ENCODE measurements around the gene POLR2F.
A peak's percentile ranks its signal among the peaks of the same experiment; 100 is the strongest.

The POLR2F gene
- 7.9 to 24.0 (median 13.2) reads per million in 17 experiments for total RNA-seq

DNA sequence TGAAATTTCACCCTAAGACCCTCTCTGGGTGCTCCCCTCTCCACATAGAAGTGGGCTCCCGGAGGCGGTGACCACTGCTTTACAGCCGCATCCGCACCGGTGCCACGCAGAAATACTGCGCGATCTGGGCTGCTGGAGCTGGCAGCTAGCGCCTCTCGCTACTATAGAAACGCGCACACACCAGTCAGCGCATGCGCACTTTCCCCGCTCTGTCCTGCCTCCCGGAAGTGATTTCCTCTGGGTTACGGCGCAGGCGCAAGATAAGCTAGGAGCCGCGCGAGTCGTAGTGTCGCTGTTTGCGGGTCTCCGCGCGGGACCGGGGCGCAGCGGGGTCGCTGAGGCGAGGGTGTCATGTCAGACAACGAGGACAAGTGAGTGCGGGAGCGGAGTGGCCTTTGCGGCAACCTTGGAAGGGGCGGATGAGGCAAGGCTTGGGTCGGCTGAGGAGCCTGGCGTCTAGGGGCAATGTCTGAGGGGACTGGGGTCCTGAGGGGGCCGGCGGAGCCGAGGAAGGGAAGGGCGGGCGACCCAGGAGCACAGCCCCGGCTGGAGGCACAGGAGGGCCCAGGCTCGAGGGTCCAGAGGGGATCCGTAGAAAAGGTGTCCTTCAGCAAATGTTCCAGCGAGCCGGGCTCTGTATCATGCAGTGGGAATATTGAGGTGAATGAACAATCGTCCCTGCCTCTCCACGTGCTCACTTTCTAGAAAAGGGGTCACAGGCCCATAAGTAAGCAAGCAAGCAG, at the start of gene POLR2F, which contains the start of gene C22orf23:
Gene POLR2F (plus strand): TSS at position 263 of the 743 bp plus-strand sequence. CDS start 89 bp downstream, at position 352.
Gene C22orf23 (minus strand): TSS at position 165 of the 743 bp plus-strand sequence. CDS start 452 bp downstream, outside the sequence.
- peak; percentile 98 to 99 (median 99) for DNase-seq

DNA sequence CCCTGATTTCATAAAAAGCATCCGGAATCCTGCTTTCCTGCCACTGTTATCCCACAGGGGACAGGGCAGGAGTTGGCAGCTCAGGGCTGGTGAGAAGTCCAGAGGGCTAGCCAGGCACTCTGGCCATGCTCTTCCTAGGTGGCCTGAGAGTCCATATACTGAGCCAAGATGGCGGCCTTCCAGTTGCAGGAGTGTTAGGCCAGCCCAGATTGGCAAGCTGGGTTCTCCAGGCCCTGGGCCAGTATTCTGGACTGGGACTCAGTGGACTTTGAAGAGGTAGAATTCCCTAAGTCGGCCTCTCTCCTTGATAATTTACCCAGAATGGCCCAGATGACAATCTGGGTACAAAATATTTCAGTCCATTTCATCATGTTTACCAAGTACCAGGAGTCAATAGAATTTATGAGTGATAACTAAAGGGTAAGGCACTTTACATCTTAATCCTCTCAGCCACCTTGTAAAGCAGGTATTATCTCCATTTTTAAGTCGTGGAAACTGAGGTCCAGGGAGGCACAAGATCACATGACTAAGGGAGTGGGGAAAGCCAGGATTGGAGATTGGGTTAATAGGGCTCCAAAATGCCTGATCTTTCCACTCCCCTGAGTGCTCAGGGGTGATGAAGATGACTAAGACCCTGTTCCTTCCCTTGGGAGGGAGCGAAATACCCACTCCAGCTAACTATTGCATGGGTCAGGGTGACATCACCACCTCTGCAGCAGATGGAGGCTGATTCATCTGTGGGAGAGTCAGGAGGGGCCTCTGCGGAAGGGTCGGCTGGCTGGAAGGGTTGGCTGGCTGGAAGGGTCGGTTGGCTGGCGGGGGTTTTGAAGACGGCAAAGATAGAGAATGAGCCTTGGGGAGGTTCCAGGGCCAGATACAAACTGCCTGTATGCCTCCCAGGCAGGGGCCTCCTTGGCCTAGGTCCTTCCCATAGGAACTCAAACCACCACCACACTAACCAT, 48.6 kb upstream of the POLR2F start:
- peak; percentile 80 to 94 (median 89) for DNase-seq

DNA sequence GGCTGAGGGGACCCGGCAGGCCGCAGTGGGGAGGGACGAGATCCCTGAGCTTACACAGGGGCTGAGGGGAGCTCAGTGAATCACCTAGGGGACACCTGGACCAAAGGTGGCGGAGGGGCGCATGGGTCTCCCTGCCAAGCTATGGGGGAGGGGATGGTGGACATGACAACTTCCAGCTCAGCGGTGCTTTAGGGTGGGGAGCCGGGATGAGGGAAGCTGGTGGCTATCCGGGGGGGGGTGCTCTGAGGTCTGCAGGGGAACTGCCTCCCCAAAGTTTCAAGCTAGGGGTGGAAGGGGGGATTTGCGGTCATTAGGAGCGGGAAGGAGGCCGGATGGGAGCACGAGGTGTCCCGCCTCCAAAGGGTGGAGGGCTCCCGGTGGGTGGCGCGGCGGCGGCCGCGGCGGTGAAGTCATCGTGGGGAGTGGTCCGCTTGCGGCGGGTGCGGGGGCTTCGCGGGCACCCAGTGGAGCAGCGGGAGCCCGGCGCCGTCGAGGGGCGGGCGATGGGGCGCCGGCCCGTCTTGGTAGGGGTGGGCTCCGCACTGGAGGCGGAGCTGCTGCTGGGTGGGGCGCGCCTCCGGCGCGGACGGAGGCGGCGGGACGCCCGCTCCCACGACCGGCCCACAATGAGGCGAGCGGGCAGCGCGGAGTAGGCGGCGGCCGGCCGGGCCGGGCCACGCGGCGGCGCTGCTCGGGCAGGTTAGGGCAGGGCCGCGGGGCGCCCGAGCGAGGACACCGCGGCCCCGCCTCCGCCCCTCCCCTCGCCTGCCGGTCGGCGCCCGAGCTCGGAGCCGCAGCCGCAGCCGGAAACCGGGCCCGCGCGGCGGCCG, 47.8 kb upstream of the POLR2F start, which contains the start of gene MICALL1:
Gene MICALL1 (plus strand): TSS at position 764 of the 830 bp plus-strand sequence. CDS start 126 bp downstream, outside the sequence.
- DNase-seq = peak; percentile 66 to 92 (median 80)

DNA sequence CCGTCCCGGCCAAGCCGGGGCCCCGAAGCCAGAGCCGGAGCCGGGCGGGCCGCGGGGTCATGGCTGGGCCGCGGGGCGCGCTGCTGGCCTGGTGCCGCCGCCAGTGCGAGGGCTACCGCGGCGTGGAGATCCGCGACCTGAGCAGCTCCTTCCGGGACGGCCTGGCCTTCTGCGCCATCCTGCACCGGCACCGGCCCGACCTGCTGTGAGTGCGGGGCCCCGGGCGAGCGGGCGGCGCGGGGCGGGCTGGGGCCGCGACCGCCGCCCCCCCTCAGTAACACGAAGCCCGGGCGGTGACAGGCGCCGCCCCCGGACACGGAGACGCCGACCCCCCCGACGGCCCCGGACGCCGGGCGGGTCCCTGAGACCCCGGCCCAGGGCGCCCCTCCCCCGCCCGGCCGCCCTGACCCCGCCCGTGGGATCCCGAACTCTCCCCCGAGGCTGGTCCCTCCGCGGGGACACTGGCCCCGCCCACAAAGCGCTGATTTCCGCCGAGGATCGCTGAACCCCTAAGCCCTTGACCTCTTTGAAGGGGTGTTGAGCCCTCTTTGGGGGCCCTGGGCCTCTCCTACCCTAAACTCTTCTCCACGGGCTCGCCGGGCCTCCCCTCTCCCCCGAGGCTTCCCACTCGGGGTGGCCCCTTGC, 47.0 kb upstream of the POLR2F start:
- peak; percentile 19 to 70 (median 46) for DNase-seq

DNA sequence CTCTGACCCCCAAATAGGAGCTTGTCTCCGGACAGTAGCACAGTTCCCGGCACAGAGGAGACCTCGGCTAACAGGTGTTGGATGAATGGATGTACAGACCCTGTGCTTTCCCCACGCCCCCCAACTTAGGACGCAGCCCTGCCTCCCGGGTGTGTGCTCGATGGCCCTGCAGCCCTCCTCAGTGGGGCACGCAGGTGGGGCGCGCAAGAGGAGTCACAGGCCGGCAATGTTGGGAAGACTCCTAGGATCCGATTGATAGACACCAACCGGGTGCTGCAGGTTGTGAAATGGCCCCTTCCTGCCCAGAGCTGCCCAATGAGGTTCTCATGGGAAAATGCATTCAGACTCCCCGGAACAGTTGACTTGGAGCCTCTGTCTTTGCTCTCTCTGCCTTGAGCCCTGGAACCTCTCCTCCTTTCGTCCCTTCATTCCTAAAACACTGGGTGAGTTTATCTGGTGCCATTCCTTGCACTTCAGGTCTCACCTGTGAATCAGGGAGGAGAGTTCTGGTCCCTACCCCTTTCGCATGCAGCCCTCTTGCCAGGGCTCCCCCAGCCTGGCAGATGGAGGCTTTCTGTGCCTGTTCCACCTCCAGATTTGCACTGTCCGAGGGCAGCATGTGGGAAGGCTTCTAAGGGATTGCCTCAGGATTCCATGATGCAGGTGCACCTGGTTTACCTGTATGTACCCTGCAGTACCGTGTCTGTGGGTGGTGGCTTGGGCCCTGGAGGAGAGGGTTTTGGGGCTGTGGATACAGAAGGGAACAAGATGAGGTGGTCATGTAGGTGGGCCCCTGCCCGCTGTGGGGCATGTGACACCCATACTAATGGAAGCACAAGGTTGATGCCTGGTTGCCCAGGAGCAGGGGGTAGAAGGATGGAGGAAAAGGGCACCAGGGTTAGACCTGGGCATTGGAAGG, 46.2 kb upstream of the POLR2F start:
- DNase-seq = peak in 3 of 4 experiments; percentile 19 to 41 (median 20)

DNA sequence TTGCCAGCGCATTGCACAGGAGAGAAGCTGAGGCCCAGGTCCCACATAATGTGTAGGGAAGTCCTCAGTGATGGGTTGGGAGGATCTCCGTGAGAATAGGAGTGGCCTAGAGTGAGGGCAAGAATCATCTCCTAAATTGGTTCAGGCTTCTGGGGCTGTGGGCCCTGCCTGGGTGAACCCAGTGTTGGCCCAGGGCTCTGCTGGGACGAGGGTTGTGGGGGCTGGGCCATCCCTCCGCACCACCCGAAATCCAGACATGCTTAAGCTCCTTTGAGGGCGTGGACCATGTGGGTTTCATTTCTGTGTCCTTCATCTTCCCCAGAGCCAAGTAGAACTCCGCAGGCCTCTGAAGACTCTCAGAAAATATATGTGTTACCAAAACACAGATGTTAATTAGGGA, 43.7 kb upstream of the POLR2F start:
- DNase-seq = no peak

DNA sequence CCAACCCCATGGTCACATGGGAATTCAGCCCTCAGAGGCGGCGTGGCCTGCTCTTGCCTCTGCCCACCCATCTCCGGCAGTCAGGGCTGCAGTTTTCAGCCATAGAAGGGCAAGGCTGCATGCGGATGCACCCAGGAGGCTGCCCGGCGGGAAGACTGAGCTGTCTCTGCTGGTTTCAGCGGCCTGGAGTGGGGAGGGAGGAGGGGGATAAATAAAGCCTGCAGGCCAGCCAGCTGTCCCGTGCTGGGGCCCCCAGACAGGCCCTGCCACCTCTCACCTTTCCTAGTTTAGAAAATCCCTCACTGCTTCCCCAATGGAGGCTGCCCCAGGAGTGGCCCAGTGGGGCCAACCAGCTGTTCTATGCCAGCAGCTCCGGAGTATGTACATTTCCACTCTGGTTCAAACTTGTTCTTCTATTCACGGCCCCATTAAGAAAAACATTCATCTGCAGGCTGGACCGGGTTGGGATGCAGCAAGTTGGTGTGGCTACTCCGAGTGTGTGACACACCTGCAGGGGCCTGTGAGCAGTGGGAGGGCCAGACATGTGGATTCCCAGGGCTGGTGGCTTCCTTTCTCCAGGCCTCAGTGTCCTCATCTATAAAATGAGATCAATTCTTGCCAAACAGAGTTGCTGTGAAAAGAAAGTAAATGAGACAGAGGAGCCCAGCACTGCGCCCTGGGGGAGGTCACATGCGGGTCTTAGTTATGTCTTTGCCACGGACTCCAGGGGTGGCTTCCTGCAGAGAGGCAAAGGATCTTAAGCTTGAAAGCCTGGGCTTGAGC, 42.4 kb upstream of the POLR2F start:
- no peak for DNase-seq

DNA sequence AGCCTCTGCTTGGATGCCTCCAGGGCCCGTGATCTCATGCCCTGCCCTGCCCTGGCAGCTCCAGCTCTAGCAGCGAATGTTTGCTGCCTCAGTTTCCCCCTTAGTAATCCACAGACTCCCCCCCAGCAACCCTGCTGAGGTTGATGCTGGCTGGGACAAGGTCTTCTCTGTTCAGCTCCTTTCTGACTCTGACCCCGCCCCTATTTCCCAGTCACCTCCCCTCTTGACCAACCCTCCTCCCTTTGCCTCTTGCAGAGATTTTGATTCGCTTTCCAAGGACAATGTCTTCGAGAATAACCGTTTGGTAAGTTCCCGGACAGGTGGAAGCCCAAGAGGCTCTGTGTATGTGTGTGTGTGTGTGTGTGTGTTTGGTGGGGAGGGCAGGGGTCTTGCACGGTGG, 41.8 kb upstream of the POLR2F start:
- DNase-seq = no peak

DNA sequence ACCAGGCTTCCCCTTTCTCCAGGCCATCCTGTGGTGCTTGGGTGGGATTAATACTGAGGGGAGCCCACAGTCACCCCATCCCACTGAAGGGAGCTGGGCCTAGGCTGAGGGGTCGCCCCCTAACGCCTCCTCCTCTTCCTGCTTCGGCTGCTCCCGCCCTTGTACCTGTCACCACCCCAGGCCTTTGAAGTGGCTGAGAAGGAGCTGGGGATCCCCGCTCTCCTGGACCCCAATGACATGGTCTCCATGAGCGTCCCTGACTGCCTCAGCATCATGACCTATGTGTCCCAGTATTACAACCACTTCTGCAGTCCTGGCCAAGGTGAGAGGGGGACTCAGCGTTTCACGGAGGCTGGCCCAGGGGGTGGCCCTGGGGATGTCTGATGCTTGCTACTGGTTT, 41.3 kb upstream of the POLR2F start:
- DNase-seq = no peak

DNA sequence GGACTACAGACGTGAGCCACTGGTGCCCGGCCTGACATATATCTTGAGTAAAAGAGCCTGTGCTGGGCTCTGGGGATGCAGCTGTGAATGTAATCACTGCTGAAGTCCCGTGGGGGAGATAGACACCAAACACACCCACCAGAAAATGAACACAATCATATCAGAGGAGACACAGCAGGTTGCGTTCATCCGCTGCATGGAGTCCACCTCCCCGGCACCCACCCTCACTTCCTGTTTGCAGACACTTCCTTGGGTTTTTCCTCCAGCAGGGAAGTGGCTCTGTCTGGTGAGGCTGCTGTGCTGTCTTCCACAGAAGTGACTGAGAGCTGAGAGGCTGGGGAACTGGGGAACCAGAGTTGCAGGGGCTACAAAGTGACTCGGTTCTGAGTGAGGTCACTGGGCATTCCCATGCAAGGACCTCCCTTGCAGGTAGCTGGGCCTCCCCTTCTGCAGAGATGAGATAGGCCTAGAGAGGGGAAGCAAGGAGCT, 40.2 kb upstream of the POLR2F start:
- DNase-seq = peak in 1 of 4 experiments; percentile 14

DNA sequence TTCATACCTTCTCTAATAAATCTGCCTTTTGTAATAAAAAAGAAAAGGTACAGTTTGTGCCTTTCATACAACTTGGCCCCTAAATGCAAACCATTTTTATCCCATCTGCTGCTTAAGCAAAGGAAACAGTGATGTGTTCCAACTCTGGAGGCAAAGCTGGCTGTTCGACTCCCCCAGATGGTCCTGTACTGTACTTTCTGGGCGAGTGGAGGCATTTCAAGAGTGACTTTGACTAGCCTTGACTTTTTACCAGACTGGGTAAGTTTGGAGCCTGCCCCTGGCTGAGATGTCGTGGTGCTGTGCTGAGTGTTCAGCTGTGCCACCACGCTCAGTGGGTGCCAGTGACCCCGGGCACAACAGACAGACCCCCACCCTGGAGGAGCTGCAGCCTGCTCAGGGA, 37.2 kb upstream of the POLR2F start:
- no peak for DNase-seq

DNA sequence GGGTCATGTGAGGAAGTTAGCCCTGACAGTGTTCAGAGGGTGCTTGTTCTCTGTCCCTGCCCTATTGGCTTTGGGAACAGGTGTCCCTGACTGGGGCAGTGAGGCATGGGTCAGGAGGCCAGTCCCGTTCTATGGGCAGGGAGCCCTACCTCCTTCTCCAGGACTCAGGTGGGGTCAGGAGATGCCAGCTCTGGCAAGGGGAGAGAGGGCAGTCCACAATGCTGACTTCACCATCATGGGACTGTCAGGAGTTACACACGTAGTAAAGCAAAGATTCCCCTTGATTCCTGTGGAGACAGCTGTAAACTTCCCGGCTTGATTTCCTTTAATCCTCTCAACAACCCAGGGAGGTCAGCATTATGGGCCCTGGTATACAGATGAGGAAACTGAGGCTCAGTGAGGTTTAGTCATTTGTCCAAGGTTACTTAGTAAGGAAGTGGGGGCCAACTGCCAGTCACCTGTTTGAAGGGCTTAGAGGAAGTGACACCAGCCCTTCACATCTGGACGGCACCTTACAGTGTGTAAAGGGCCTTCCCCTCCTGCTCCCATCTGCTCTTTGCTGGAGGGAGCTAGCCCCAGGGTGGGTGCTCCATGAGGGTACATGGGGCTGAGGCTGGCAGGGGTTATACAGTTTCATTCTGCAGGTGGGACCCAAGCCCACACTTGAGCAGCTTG, 35.5 kb upstream of the POLR2F start:
- DNase-seq = no peak

DNA sequence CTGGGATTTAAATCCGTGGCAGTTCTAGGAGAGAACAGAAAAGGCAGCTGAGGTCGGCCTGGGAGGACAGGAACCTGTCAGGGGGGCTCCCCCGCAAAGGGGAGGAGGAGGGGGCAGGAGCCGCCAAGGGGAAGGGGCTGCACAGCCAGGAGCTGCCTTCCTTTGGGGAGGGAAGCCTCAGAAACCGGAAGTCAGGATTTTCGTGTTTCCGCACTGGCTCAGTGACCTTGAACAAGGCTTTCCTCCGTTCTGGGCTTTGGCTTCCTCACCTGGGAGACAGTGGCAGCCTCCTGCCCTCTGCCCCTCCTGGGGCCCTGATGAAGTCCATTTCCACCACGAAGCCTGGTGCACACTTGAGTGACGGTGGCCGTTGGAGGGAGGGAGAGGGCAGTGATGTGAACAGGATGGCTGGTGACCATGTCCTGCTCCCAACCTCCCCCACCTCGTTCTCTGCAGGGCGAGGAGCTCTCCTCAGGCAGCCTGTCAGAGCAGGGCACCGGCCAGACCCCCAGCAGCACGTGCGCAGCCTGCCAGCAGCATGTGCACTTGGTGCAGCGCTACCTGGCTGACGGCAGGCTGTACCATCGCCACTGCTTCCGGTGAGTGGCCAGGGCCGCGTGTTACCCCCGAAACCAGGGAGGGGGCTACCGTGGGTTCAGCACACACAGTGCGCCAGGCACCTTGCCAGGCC, 34.8 kb upstream of the POLR2F start:
- DNase-seq = no peak

DNA sequence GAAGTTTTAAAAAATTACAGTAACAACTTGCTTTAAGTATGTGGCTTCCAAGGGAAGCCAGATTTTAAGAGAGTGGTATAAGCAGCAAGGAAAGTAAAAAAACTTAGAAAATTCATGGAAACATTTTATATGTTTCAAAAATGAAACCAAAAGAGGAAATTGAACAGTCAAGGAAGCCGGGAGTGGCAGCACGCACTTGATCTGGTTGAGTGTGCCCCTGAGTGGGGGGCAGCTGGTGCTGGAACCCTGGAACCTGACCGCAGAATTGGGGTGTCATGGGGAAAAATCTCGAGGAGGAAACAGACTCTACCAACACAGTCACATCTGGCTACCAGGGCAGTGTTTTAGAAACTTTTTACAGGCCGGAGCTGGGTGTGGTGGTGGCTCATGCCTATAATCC, 33.4 kb upstream of the POLR2F start:
- DNase-seq = peak; percentile 26 to 54 (median 46)

DNA sequence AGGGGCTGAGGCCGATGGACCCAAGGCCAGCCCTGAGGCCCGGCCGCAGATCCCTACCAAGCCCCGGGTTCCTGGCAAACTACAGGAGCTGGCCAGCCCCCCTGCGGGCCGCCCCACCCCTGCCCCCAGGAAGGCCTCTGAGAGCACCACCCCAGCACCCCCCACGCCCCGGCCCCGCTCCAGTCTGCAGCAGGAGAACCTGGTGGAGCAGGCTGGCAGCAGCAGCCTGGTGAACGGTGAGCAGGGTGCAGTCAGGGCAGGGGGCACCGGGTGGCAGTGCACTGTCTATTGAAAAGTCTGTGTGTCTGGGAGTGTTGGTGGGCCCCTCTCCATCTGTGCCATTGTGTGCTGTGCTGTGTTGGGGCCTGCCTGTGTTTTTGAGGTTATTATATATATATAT, 31.3 kb upstream of the POLR2F start:
- no peak for DNase-seq

DNA sequence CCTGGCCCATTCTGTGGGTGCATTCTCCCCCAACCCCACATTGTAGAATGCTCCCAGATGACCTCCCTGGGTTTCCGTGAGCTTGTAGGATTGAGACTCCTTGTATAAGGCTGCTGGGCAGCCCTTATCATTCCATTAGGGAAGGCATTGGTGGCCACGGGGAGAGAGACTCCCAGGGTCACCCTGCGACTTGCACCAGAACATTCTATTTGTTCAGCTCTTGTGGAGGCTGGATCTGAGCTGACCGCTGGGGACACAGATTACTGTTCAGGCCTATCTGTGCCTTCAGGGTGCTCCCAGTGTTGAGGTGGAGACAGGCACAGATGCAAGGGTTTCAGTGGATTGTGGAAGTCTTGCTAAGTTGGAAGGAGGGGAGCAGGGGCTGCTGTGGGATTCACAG, 29.6 kb upstream of the POLR2F start:
- no peak for DNase-seq

DNA sequence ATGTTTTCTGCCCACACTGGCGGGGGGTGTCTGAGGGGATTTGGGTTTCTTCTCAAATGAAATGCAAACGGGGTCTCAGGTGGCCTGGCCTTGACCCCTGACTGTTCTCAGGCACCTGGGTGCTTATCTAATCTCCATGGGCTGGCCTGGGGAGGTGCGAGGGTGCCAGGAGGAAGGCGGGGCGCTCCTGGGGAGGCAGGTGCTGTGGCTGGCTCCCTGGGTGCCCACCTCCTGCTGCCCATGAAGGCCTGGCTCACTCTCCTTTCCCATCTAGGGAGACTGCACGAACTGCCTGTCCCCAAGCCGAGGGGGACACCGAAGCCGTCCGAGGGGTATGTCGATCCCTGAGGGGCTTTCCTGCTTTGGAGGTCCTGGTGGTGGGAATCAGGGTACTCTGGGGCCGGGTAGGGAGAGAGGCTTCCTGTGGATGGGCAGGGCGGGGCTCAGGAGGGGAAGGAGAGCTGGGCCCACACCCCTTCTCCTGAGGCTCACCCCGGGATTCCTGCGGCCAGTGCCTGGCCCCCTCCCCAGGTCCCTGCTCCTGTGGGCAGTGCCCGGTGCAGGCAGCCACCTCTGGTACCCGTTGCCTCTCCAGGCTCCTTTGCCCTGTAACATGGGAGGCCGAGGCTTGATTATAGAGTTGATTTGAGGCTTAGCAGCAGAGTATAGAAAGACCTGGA, 29.0 kb upstream of the POLR2F start:
- no peak for DNase-seq

DNA sequence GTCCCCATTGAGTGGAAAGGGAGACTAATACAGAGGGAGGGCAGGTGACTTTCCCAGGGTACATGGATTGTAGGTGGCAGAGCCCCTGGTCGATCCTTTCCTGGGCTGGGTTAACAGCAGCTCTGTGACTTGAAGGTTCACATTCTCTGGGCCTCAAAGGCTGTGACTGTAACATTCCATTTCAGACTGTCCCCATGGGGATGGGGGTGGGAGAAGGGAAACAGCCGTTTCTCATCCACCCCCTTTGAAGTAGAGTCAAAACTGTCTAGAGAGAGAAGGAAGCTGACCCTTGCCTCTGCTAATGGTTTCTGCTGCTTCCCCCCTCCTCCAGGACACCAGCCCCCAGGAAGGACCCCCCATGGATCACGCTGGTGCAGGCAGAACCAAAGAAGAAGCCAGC, 28.2 kb upstream of the POLR2F start:
- no peak for DNase-seq
